ENCODE data around the gene KLLN.

Gene KLLN

GRCh38 chr10:87817609-87818504 lies 45.5 kb downstream of the KLLN start, which contains the start of gene ATAD1:
TSS of gene ATAD1 (minus strand) at chr10:87818226. CDS start at chr10:87814599, 3,627 bp downstream.
- CTCF ChIA-PET, result interaction anchor here (0.5 to 1.9 kb wide), 8 partner anchors 10 to 682 kb away, joined by 3 to 7 read pairs (median 3); no protein-coding TSS in a partner anchor
- POLR2A ChIA-PET (ENCODE audit: low non-redundant PET), result interaction anchor here (0.6 to 0.8 kb wide), 2 partner anchors 22 to 28 kb away, joined by 4 to 8 read pairs; no protein-coding TSS in a partner anchor
- peak; percentile 90 for DNase-seq (ENCODE audit: low spot score)
- TF ChIP-seq CTCF (conservative IDR thresholded peaks at IDR 0.05; ENCODE audit: low read depth), result peak; percentile 20; the same call in 1 of the 2 replicates
- peak within 1 kb of the TSS; percentile 90 for H3K27ac ChIP-seq

DNA sequence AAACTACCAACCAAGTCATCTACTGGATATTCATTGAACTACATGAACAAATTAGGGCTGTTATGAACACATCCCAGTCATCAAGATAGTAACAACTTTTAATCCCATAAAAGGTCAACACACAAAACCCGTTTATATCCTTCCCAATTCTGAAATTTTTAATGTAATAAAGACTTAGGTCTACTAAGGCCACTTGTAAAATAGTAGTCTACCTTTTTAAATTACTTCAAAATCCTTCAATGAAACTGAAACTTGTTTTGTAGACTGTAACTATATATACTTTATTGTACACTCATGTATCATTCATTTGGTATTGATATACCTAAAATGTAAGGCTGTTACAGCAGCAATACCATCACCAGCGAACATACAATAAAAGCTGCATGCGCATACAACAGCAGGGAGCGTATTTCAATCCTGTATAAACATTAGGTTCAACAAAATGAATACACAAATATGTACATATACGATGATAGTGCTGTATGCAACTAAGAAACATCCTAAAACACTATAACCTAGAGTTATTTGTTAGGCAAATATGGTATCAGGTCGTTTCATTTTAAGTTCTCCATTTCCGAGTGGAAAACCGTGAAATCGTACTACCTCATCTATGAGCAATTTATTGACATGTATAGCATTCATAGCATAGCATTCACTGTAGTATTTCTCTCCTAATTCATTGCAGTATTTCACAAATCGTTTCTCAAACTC lies 46.3 kb downstream of the KLLN start:
- CTCF ChIA-PET, result interaction anchor here (0.5 to 1.6 kb wide), 3 partner anchors 9 to 502 kb away, joined by 3 read pairs; no protein-coding TSS in a partner anchor
- no peak for TF ChIP-seq CTCF (conservative IDR thresholded peaks at IDR 0.05; ENCODE audit: low read depth)
- POLR2A ChIA-PET (ENCODE audit: low non-redundant PET), result interaction anchor here (0.6 kb wide), 1 partner anchor 23 kb away, joined by 8 read pairs; no protein-coding TSS in a partner anchor
- peak overlapping the region; percentile 90 for H3K27ac ChIP-seq
- DNase-seq (ENCODE audit: low spot score), result no peak

- H3K27ac ChIP-seq, result no peak overlapping the region
- POLR2A ChIA-PET (ENCODE audit: low non-redundant PET), result no interaction called here
Observed at GRCh38 chr10:87816163-87816897, 47.0 kb downstream of the KLLN start.

More at GRCh38 chr10:87816163-87816897, 47.0 kb downstream of the KLLN start:
- no peak for DNase-seq (ENCODE audit: low spot score)
- CTCF ChIA-PET, result interaction anchor here (0.5 kb wide), 1 partner anchor 502 kb away, joined by 3 read pairs; no protein-coding TSS in a partner anchor
- 0 out of 2 replicates have a peak, but pooled peaks have one; percentile 15 for TF ChIP-seq CTCF (conservative IDR thresholded peaks at IDR 0.05; ENCODE audit: low read depth)
